Panc1 (cell line): ENCODE results near the gene PRIMPOL. TPM values are rescaled to one million over a fixed set of nuclear protein-coding genes. Genes with fewer than 3 reads are reported as not detected.

ENCODE experiments used
- ATAC-seq: fragments of 200-7000 bp; cut with Tn5 transposase; 2 replicates; pipeline ENCODE4 v1.9.1; 2020; ENCODE audit warnings: mild to moderate bottlenecking, moderate library complexity
- BruUV-seq: library from RNA; stranded (reverse); fragments of 400-500 nt; replicated peaks from 2 replicates; lab custom pipeline; 2021; lab: Mats Ljungman, UMichigan
- CTCF ChIA-PET: fragments of 300-600 bp; sonication (Branson Sonifier 250); formaldehyde crosslinking; loops from one replicate; lab custom pipeline; 2022; ENCODE audit warnings: antibody characterized with exemption; lab: Charles Lee
- POLR2A ChIA-PET: fragments of 300-600 bp; sonication (Branson Sonifier 250); formaldehyde crosslinking; loops from one replicate; lab custom pipeline; 2022; ENCODE audit warnings: antibody characterized with exemption; lab: Charles Lee
- DNase-seq: peaks from one replicate; pipeline ENCODE4 v3.0.0-alpha.2; 2010; ENCODE audit warnings: low read depth, low spot score
- H3K27ac ChIP-seq: 2 replicates; pipeline ENCODE4 v1.5.1; 2011; ENCODE audit warnings: mild to moderate bottlenecking, low read length, inconsistent platforms
- H3K27me3 ChIP-seq: fragments of 200-500 bp; sonication (Bioruptor generic); 2 replicates; pipeline ENCODE4 v1.6.0; 2014; ENCODE audit warnings: low read length, inconsistent platforms; ENCODE audit not compliant: control insufficient read depth, insufficient read depth
- H3K36me3 ChIP-seq: fragments of 200-500 bp; sonication (Bioruptor generic); 2 replicates; pipeline ENCODE4 v1.5.1; 2014; ENCODE audit warnings: inconsistent platforms, mild to moderate bottlenecking, low read length, moderate library complexity; ENCODE audit not compliant: control insufficient read depth, insufficient read depth
- H3K4me1 ChIP-seq: 2 replicates; pipeline ENCODE4 v1.5.1; 2011; ENCODE audit warnings: inconsistent platforms, mild to moderate bottlenecking, low read length, moderate library complexity; ENCODE audit not compliant: control insufficient read depth, insufficient read depth
- H3K4me3 ChIP-seq, 2 experiments: 2 replicates each; pipeline ENCODE4 v1.5.1; 2011 to 2012; ENCODE audit warnings: low read depth in 2 of 2, low read length in 2 of 2, mild to moderate bottlenecking in 2 of 2, inconsistent platforms in 1 of 2, moderate library complexity in 1 of 2
- H3K9me3 ChIP-seq: fragments of 200-500 bp; sonication (Bioruptor generic); 2 replicates; pipeline ENCODE4 v1.5.1; 2014; ENCODE audit warnings: low read depth, mild to moderate bottlenecking, inconsistent platforms, low read length, moderate library complexity; ENCODE audit not compliant: control insufficient read depth, insufficient read depth
- CTCF ChIP-seq: fragments of 450-650 bp; IDR thresholded peaks from 2 replicates; pipeline ENCODE4 v1.5.1; 2017; ENCODE audit warnings: mild to moderate bottlenecking
- POLR2AphosphoS5 ChIP-seq: IDR thresholded peaks from 2 replicates; pipeline ENCODE4 v1.6.1; 2012; ENCODE audit warnings: mild to moderate bottlenecking, low read depth, low read length, moderate library complexity
- REST ChIP-seq, 2 experiments: IDR thresholded peaks; 2 replicates each; pipeline ENCODE4 v1.6.1; 2011 to 2012; ENCODE audit warnings: low read depth in 2 of 2, control low read depth in 1 of 2, low read length in 1 of 2, mild to moderate bottlenecking in 1 of 2, moderate library complexity in 1 of 2; ENCODE audit not compliant: insufficient read depth in 1 of 2
- SIN3A ChIP-seq: IDR thresholded peaks from 2 replicates; pipeline ENCODE4 v1.6.1; 2012; ENCODE audit warnings: low read depth, mild to moderate bottlenecking, low read length, moderate library complexity, borderline replicate concordance; ENCODE audit not compliant: insufficient read depth
- TCF7L2 ChIP-seq: IDR thresholded peaks from 2 replicates; pipeline ENCODE4 v1.6.1; 2011; ENCODE audit warnings: mild to moderate bottlenecking, low read depth, low read length, inconsistent platforms
- in situ Hi-C: cut with HindIII; loops from 2 replicates; pipeline ENCODE4 v1.10.0; 2016; ENCODE audit warnings: low sequenced_read_pairs, low pct_unique_long_range_greater_than_20kb
- intact Hi-C: fragments of 100-400 bp; cut with micrococcal nuclease; formaldehyde crosslinking; loops from one replicate; pipeline ENCODE4 v1.10.0; 2022; ENCODE audit not compliant: unreplicated experiment
- total RNA-seq: library from RNA; stranded (reverse); gene quantifications from one replicate; pipeline ENCODE4 v1.2.1, GENCODE V29; 2021; ENCODE audit not compliant: unreplicated experiment

PRIMPOL gene
- total RNA-seq, 1 experiment from 2014 or later, result 11.7 TPM

- H3K4me1 ChIP-seq, result no peaks in the 10 kb centered on the region
- no TSS peak for BruUV-seq
- DNase-seq, result no peak
- CTCF ChIA-PET, result no interaction called here
- no peaks in the 10 kb centered on the region for H3K27me3 ChIP-seq
- in situ Hi-C loops (no loop called here), intact Hi-C loops (no loop called here)
- H3K27ac ChIP-seq, result no peak overlapping the region
- no peak overlapping the region for H3K4me3 ChIP-seq
- no peaks in the 10 kb centered on the region for H3K9me3 ChIP-seq
- TF ChIP-seq REST (IDR thresholded peaks at IDR 0.05; ENCODE audit: insufficient read depth in 1 of 2, low read depth in 2 of 2, low read length in 1 of 2) (no peak), TCF7L2 (no peak), POLR2AphosphoS5 (no peak), CTCF (no peak), SIN3A (no peak)
- ATAC-seq, result no peak
- POLR2A ChIA-PET, result interaction anchor here (0.5 kb wide), 1 partner anchor 46 kb away, joined by 7 read pairs; the partner anchor contains the start of genes CASP3 and PRIMPOL
- H3K36me3 ChIP-seq, result peaks cover 9% of the 10 kb centered on the region; the same call in 1 of the 2 replicates
These were observed 45.8 kb downstream of the PRIMPOL start for GRCh38 chr4:184695178-184695896.

GRCh38 chr4:184697956-184698355 is 48.4 kb downstream of the PRIMPOL start:
- Histone ChIP-seq H3K27me3 (no peaks in the 10 kb centered on the region), H3K36me3 (peaks cover 9% of the 10 kb centered on the region; the same call in 1 of the 2 replicates), H3K4me1 (no peaks in the 10 kb centered on the region), H3K27ac (no peak overlapping the region), H3K4me3 (no peak overlapping the region), H3K9me3 (no peaks in the 10 kb centered on the region)
- ATAC-seq (no peak), DNase-seq (no peak)
- TF ChIP-seq CTCF (no peak), REST (IDR thresholded peaks at IDR 0.05; ENCODE audit: insufficient read depth in 1 of 2, low read depth in 2 of 2, low read length in 1 of 2) (no peak), POLR2AphosphoS5 (no peak), TCF7L2 (no peak), SIN3A (no peak)
- in situ Hi-C loops, result no loop called here
- BruUV-seq, result no TSS peak
- CTCF ChIA-PET, result interaction anchor here (0.6 kb wide), 1 partner anchor 190 kb away, joined by 4 read pairs; no protein-coding TSS in a partner anchor
- POLR2A ChIA-PET, result no interaction called here
- intact Hi-C loops, result no loop called here
